ENCODE results near the gene NTM. TPM values are rescaled to one million over a fixed set of nuclear protein-coding genes. Genes with fewer than 3 reads are reported as not detected.

Gene NTM
- total and polyA plus RNA-seq, 2 donors (not counting 1 experiment from before 2014, with no cell fraction given): 12.3 to 28.6 TPM

DNA sequence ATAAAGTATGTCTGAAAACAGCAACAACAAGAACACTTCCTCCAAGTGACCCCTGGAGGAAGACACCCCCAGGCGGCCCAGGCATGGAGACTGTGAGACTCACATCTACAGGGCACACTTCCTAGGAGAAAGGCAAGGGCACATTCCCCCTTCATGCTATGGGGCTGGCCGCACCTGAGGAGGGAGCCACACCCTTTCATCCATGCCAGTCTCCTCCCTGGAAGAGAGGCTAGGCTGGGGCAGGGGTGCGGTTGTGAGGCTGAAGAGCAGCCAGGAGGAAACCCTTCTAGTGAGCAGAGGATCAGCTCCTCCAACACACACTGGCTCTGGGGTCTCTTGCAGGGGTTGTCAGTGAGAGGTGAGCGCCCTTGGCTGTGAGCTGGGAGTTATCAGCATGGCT, 678.8 kb downstream of the NTM start:
- Histone ChIP-seq H3K36me3 (ENCODE audit: control insufficient read depth, insufficient read depth, low read length) (no peaks in the 10 kb centered on the region), H3K9me3 (ENCODE audit: control insufficient read depth, insufficient read depth, low read depth, low read length) (no peaks in the 10 kb centered on the region), H3K79me2 (ENCODE audit: control insufficient read depth, insufficient read depth, low read length) (no peaks in the 10 kb centered on the region), H3K4me2 (ENCODE audit: extremely low read depth, insufficient read depth, low read length) (no peak overlapping the region), H4K20me1 (ENCODE audit: control insufficient read depth, extremely low read depth, insufficient read depth, low read length) (no peaks in the 10 kb centered on the region), H2AFZ (ENCODE audit: low read length) (no peak overlapping the region), H3K27ac (ENCODE audit: insufficient read depth, low read length) (no peak overlapping the region), H3K4me3 (replicated peaks in 1 of 4; ENCODE audit: control extremely low read depth in 1 of 4, insufficient read depth in 1 of 4, low read depth in 3 of 4, low read length in 4 of 4) (no peak overlapping the region), H3K4me1 (ENCODE audit: control insufficient read depth, extremely low read depth, insufficient read depth, low read length) (peaks cover 2% of the 10 kb centered on the region), H3K27me3 (ENCODE audit: control insufficient read depth, insufficient read depth, low read length) (no peaks in the 10 kb centered on the region), H3K9ac (ENCODE audit: insufficient read depth, low read length) (no peak overlapping the region)
- DNase-seq (ENCODE audit: low read depth in 2 of 2): no peak
- no peak for TF ChIP-seq EZH2 (IDR thresholded peaks at IDR 0.05; ENCODE audit: low read length, missing control alignments)
- TF ChIP-seq, protein P1, sequence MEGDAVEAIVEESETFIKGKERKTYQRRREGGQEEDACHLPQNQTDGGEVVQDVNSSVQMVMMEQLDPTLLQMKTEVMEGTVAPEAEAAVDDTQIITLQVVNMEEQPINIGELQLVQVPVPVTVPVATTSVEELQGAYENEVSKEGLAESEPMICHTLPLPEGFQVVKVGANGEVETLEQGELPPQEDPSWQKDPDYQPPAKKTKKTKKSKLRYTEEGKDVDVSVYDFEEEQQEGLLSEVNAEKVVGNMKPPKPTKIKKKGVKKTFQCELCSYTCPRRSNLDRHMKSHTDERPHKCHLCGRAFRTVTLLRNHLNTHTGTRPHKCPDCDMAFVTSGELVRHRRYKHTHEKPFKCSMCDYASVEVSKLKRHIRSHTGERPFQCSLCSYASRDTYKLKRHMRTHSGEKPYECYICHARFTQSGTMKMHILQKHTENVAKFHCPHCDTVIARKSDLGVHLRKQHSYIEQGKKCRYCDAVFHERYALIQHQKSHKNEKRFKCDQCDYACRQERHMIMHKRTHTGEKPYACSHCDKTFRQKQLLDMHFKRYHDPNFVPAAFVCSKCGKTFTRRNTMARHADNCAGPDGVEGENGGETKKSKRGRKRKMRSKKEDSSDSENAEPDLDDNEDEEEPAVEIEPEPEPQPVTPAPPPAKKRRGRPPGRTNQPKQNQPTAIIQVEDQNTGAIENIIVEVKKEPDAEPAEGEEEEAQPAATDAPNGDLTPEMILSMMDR (conservative IDR thresholded peaks at IDR 0.05 in 1 of 2, IDR thresholded peaks at IDR 0.05 in 1 of 2; ENCODE audit: low read depth in 1 of 2, low read length in 2 of 2): no peak

DNA sequence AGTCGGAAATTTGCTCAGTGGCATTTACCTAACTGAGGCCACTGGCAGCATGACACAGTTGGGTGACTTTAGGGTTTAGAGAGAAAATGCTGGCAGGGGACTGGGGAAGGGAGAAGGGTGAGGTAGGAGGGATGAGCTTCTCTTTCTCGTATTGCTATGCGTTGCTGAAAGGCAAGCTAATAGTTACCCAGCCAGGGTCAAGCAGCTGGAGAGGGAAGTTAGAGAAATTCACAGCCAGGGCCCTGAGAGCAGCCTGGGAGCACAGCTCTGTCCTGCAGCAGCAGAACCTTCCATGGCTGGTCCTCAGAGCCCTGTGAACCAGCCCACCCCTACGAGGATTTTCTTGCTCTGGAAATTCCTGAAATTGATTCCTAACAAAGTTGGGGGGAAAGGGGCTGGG, 679.6 kb downstream of the NTM start:
- H3K27me3 ChIP-seq (ENCODE audit: control insufficient read depth, insufficient read depth, low read length): no peaks in the 10 kb centered on the region
- no peaks in the 10 kb centered on the region for H3K36me3 ChIP-seq (ENCODE audit: control insufficient read depth, insufficient read depth, low read length)
- no peak overlapping the region for H3K4me3 ChIP-seq (replicated peaks in 1 of 4; ENCODE audit: control extremely low read depth in 1 of 4, insufficient read depth in 1 of 4, low read depth in 3 of 4, low read length in 4 of 4)
- no peak overlapping the region for H3K27ac ChIP-seq (ENCODE audit: insufficient read depth, low read length)
- no peak for DNase-seq (ENCODE audit: low read depth in 2 of 2)
- no peak overlapping the region for H3K9ac ChIP-seq (ENCODE audit: insufficient read depth, low read length)
- H3K79me2 ChIP-seq (ENCODE audit: control insufficient read depth, insufficient read depth, low read length): no peaks in the 10 kb centered on the region
- no peaks in the 10 kb centered on the region for H4K20me1 ChIP-seq (ENCODE audit: control insufficient read depth, extremely low read depth, insufficient read depth, low read length)
- H3K4me1 ChIP-seq (ENCODE audit: control insufficient read depth, extremely low read depth, insufficient read depth, low read length): peaks cover 5% of the 10 kb centered on the region
- H2AFZ ChIP-seq (ENCODE audit: low read length): no peak overlapping the region
- no peak for TF ChIP-seq EZH2 (IDR thresholded peaks at IDR 0.05; ENCODE audit: low read length, missing control alignments)
- no peaks in the 10 kb centered on the region for H3K9me3 ChIP-seq (ENCODE audit: control insufficient read depth, insufficient read depth, low read depth, low read length)
- H3K4me2 ChIP-seq (ENCODE audit: extremely low read depth, insufficient read depth, low read length): no peak overlapping the region

DNA sequence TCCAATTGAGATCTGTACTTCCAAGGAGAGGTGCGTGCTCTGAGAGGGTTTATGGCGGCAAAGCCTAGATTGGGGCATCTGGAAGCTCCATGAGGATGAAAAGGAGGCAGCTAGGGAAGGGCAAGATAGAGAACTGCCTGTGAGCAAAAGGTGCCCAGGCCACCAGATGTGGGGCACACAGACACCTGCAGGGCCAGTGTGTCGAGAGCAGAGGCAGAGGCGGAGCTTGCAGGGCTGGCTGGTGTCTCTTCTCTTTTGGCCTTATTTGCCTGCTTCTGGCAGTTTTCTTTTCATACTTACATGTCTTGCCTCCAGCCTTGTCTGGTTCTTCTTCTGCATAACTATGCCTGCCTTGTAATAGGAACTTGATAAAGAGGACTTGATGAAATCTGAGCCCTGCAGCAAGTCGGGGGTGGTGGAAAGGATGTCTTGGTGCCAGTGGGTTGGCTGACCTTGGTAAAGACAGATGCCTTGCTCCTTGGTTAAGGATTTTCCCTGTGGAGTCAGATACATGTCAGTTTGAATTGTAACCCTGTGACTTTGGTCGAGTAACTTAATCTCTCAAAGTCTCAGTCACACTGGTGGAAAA, 680.3 kb downstream of the NTM start:
- no peaks in the 10 kb centered on the region for H4K20me1 ChIP-seq (ENCODE audit: control insufficient read depth, extremely low read depth, insufficient read depth, low read length)
- H3K4me1 ChIP-seq (ENCODE audit: control insufficient read depth, extremely low read depth, insufficient read depth, low read length): peaks cover 11% of the 10 kb centered on the region
- no peaks in the 10 kb centered on the region for H3K79me2 ChIP-seq (ENCODE audit: control insufficient read depth, insufficient read depth, low read length)
- H3K36me3 ChIP-seq (ENCODE audit: control insufficient read depth, insufficient read depth, low read length): no peaks in the 10 kb centered on the region
- H3K27me3 ChIP-seq (ENCODE audit: control insufficient read depth, insufficient read depth, low read length): no peaks in the 10 kb centered on the region
- H3K4me3 ChIP-seq (replicated peaks in 1 of 4; ENCODE audit: control extremely low read depth in 1 of 4, insufficient read depth in 1 of 4, low read depth in 3 of 4, low read length in 4 of 4): no peak overlapping the region
- TF ChIP-seq, protein P1 (conservative IDR thresholded peaks at IDR 0.05 in 1 of 2, IDR thresholded peaks at IDR 0.05 in 1 of 2; ENCODE audit: low read depth in 1 of 2, low read length in 2 of 2): no peak
- TF ChIP-seq EZH2 (IDR thresholded peaks at IDR 0.05; ENCODE audit: low read length, missing control alignments): no peak
- no peak overlapping the region for H3K4me2 ChIP-seq (ENCODE audit: extremely low read depth, insufficient read depth, low read length)
- H3K9ac ChIP-seq (ENCODE audit: insufficient read depth, low read length): no peak overlapping the region
- H3K27ac ChIP-seq (ENCODE audit: insufficient read depth, low read length): no peak overlapping the region
- peak in 1 of 2 donors; percentile 65 for DNase-seq (ENCODE audit: low read depth in 2 of 2)
- H2AFZ ChIP-seq (ENCODE audit: low read length): no peak overlapping the region
- H3K9me3 ChIP-seq (ENCODE audit: control insufficient read depth, insufficient read depth, low read depth, low read length): no peaks in the 10 kb centered on the region
